Activated CD4-positive, alpha-beta T cell treated with anti-CD3 and anti-CD28 coated beads, Interleukin-2, amount 10 ng/mL, durations not matched to agents 7 days and 5 days (primary cell): ENCODE measurements around the gene RACGAP1. TPM values are rescaled to one million over a fixed set of nuclear protein-coding genes. Genes with fewer than 3 reads are reported as not detected.

Source experiments
- CTCF ChIA-PET: fragments of 350-600 bp; sonication (Branson Sonifier 250); formaldehyde crosslinking; loops from one replicate; lab custom pipeline; 2021; ENCODE audit warnings: antibody characterized with exemption; lab: Charles Lee
- POLR2A ChIA-PET: fragments of 350-600 bp; sonication (Branson Sonifier 250); formaldehyde crosslinking; loops from one replicate; lab custom pipeline; 2021; ENCODE audit warnings: antibody characterized with exemption; lab: Charles Lee
- DNase-seq: peaks from one replicate; pipeline ENCODE4 v3.0.0-alpha.2; 2020
- H3K27ac Mint-ChIP-seq: one replicate; pipeline ENCODE4 v1.8.0; 2021; ENCODE audit warnings: mild to moderate bottlenecking, moderate library complexity, mixed read lengths
- H3K27me3 Mint-ChIP-seq: one replicate; pipeline ENCODE4 v1.8.0; 2021; ENCODE audit warnings: mixed read lengths
- H3K36me3 Mint-ChIP-seq: one replicate; pipeline ENCODE4 v1.8.0; 2021; ENCODE audit warnings: low read depth, mixed read lengths
- H3K4me1 Mint-ChIP-seq: one replicate; pipeline ENCODE4 v1.8.0; 2021; ENCODE audit warnings: mixed read lengths
- H3K4me3 Mint-ChIP-seq: one replicate; pipeline ENCODE4 v1.8.0; 2021; ENCODE audit warnings: mild to moderate bottlenecking, moderate library complexity, mixed read lengths
- H3K9me3 Mint-ChIP-seq: one replicate; pipeline ENCODE4 v1.8.0; 2021; ENCODE audit warnings: mixed read lengths
- total RNA-seq, 2 experiments: library from RNA; stranded (reverse); gene quantifications; one replicate each; pipeline ENCODE4 v1.2.3, GENCODE V29; 2021

The RACGAP1 gene
- total RNA-seq, 2 experiments from 2014 or later: 177 to 183 TPM

- POLR2A ChIA-PET: interaction anchor here (0.6 kb wide), 1 partner anchor 34 kb away, joined by 12 read pairs; no protein-coding TSS in a partner anchor
- H3K9me3 Mint-ChIP-seq: no peaks in the 10 kb centered on the region
- peaks cover 44% of the 10 kb centered on the region for H3K36me3 Mint-ChIP-seq
- CTCF ChIA-PET: interaction anchor here (0.6 to 1.6 kb wide), 5 partner anchors 12 to 1385 kb away, joined by 3 to 6 read pairs (median 3); no protein-coding TSS in a partner anchor
- no peak overlapping the region for H3K4me3 Mint-ChIP-seq
- no peak overlapping the region for H3K27ac Mint-ChIP-seq
- no peaks in the 10 kb centered on the region for H3K27me3 Mint-ChIP-seq
- peaks cover 51% of the 10 kb centered on the region for H3K4me1 Mint-ChIP-seq
- no peak for DNase-seq
These were observed 7.1 kb downstream of the RACGAP1 start for GRCh38 chr12:50018154-50018553.

DNA sequence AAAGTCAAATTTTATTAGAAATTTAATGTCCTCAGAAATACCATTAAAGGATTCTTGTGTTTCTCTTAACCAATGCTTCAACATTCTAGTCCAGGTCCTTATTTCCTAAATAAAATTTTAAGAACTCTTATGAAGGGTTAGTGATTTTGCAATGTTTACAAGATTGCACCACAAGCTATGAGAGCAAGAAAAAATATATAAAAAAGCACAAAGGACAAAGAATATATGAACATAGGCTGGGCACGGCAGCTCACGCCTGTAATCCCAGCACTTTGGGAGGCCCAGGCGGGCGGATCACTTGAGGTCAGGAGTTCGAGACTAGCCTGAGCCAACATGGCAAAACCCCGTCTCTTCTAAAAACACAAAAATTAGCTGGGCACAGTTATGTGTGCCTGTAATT lies 7.7 kb downstream of the RACGAP1 start:
- H3K27me3 Mint-ChIP-seq: no peaks in the 10 kb centered on the region
- ChIA-PET CTCF (interaction anchor here (1.0 to 1.6 kb wide), 3 partner anchors 11 to 23 kb away, joined by 3 to 6 read pairs (median 3); no protein-coding TSS in a partner anchor), POLR2A (no interaction called here)
- DNase-seq: no peak
- no peak overlapping the region for H3K4me3 Mint-ChIP-seq
- H3K27ac Mint-ChIP-seq: no peak overlapping the region
- no peaks in the 10 kb centered on the region for H3K9me3 Mint-ChIP-seq
- peaks cover 45% of the 10 kb centered on the region for H3K4me1 Mint-ChIP-seq
- H3K36me3 Mint-ChIP-seq: peaks cover 39% of the 10 kb centered on the region

- POLR2A ChIA-PET: no interaction called here
- CTCF ChIA-PET: interaction anchor here (1.2 to 1.6 kb wide), 2 partner anchors 9 to 22 kb away, joined by 3 to 6 read pairs; partner anchors contain the start of gene RACGAP1
- Mint-ChIP-seq H3K27ac (no peak overlapping the region), H3K4me1 (peaks cover 39% of the 10 kb centered on the region), H3K9me3 (no peaks in the 10 kb centered on the region), H3K36me3 (peaks cover 35% of the 10 kb centered on the region), H3K27me3 (no peaks in the 10 kb centered on the region), H3K4me3 (no peak overlapping the region)
- no peak for DNase-seq
These were observed 8.5 kb downstream of the RACGAP1 start for GRCh38 chr12:50016501-50017475.

DNA sequence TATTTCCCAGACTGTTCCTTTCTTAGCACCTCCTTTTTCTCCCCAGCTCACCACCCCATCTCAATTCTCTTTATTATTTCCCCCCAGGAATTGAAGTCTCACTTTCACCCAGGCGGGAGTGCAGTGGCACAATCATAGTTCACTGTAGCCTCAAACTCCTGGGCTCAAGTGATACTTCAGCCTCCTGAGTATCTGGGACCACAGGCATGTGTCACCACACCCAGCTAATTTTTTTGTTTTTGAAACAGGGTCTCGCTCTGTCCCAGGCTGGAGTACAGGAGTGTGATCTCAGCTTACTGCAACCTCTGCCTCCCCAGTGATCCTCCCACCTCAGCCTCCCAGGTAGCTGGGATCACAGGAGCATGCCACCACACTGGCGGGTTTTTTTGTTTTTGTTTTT lies 11.0 kb downstream of the RACGAP1 start:
- Mint-ChIP-seq H3K27me3 (no peaks in the 10 kb centered on the region), H3K9me3 (no peaks in the 10 kb centered on the region), H3K27ac (no peak overlapping the region), H3K36me3 (peaks cover 40% of the 10 kb centered on the region), H3K4me1 (peaks cover 31% of the 10 kb centered on the region), H3K4me3 (no peak overlapping the region)
- POLR2A ChIA-PET: interaction anchor here (0.6 kb wide), 1 partner anchor 42 kb away, joined by 3 read pairs; no protein-coding TSS in a partner anchor
- CTCF ChIA-PET: interaction anchor here (0.5 to 2.8 kb wide), 8 partner anchors 20 to 436 kb away, joined by 3 to 11 read pairs (median 4); no protein-coding TSS in a partner anchor
- no peak for DNase-seq

DNA sequence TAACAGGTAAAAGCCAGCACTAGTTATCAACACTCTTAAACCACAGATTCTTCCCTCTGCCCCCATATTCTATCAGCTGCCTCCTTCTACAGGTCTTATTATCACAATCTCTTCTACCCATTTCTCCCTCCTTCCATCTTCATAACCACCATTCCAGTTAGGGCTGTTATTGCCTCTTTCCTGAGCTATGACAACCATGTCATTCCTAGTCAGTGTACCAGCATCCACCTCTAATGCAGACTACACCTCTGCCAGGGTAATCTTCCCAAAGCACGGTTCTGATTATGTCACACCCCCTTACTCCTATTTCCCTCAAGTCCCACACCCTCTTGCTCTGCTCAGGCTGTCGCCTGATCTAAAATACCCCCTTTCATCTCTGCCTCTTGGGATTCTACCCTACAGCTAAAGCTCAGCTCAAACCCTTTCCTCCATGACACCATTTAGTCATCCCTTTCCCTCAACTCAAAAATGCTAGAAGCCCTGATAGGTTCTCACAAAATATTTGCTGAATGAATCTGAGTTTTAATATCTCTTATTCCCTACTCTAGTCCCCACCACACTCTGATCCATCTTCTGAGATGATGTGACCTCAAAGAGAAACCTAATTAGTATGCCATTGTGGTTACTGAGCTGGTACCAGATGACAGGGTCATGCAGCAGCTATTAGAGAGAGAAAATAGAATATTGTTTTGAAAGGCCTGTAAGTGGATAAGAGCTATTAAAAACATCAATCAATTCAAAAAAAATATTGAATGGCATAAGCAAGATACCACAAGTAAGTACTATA lies 11.7 kb downstream of the RACGAP1 start:
- no peaks in the 10 kb centered on the region for H3K27me3 Mint-ChIP-seq
- ChIA-PET CTCF (interaction anchor here (0.7 to 2.8 kb wide), 8 partner anchors 19 to 68 kb away, joined by 3 to 11 read pairs (median 4); no protein-coding TSS in a partner anchor), POLR2A (interaction anchor here (0.6 kb wide), 2 partner anchors 15 to 41 kb away, joined by 3 to 5 read pairs; no protein-coding TSS in a partner anchor)
- H3K9me3 Mint-ChIP-seq: no peaks in the 10 kb centered on the region
- peaks cover 35% of the 10 kb centered on the region for H3K36me3 Mint-ChIP-seq
- DNase-seq: no peak
- peaks cover 26% of the 10 kb centered on the region for H3K4me1 Mint-ChIP-seq
- H3K4me3 Mint-ChIP-seq: no peak overlapping the region
- peak overlapping the region; percentile 6 for H3K27ac Mint-ChIP-seq

DNA sequence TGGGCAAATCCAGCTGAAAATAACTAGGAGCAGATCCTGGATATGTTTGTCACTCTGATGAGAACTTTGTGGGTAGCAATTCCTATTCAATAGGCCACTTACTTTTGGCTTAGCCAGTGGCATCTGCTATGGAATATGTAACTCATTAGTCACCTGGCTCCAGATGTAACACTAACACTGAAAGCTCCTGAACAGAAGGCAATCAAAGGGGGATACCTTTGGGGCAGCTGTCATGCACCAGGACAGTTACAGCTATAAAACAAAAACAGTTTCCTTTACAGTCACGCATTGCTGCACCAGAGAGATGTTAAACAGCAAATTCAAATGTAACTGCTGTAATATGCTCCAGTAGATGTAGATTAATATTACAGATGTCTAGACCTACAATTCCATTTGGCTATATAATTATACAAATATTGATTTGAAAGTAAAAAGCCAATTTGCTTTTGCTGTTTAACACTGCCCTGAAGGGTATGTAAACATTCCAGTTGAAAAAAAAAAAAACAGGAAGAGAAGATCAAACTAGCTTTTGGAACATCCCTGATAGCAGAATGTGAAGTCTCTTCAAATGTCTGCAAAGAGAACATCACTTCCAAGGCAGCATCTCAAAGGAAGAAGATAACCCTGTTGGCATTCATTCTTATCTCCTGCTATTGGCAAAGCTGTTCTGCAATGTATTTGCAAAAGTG lies 18.4 kb downstream of the RACGAP1 start:
- ChIA-PET POLR2A (interaction anchor here (1.0 kb wide), 1 partner anchor 53 kb away, joined by 5 read pairs; no protein-coding TSS in a partner anchor), CTCF (interaction anchor here (0.6 to 2.0 kb wide), 7 partner anchors 11 to 537 kb away, joined by 3 to 9 read pairs (median 3); partner anchors contain the start of gene AQP6)
- no peak for DNase-seq
- Mint-ChIP-seq H3K36me3 (peaks cover 46% of the 10 kb centered on the region), H3K27ac (no peak overlapping the region), H3K4me3 (no peak overlapping the region), H3K4me1 (peaks cover 11% of the 10 kb centered on the region), H3K9me3 (no peaks in the 10 kb centered on the region), H3K27me3 (no peaks in the 10 kb centered on the region)

DNA sequence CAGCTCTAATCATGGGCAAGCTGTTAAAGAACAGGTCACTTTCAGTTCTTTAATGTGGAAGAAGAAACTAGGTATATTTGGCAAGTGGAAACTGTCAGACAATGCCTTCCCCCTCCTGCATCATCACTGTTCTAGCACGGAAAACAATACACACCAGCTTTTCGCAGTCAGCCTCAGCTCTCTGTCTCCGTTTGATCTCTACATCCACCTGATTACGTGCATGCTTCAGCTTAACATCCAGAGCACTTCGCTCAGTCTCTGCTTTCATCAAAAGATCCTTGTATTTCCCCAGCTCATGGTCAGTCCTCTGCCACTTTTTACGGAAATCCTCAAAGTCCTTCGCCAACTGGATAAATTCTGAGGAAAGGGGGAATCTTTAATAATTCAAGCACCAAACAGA lies 19.0 kb downstream of the RACGAP1 start:
- Mint-ChIP-seq H3K27me3 (no peaks in the 10 kb centered on the region), H3K4me3 (no peak overlapping the region), H3K9me3 (no peaks in the 10 kb centered on the region), H3K27ac (peak overlapping the region; percentile 52), H3K4me1 (peaks cover 11% of the 10 kb centered on the region), H3K36me3 (peaks cover 50% of the 10 kb centered on the region)
- DNase-seq: no peak
- CTCF ChIA-PET: interaction anchor here (0.6 to 2.0 kb wide), 7 partner anchors 10 to 537 kb away, joined by 3 to 9 read pairs (median 3); partner anchors contain the start of gene AQP6
- POLR2A ChIA-PET: no interaction called here

DNA sequence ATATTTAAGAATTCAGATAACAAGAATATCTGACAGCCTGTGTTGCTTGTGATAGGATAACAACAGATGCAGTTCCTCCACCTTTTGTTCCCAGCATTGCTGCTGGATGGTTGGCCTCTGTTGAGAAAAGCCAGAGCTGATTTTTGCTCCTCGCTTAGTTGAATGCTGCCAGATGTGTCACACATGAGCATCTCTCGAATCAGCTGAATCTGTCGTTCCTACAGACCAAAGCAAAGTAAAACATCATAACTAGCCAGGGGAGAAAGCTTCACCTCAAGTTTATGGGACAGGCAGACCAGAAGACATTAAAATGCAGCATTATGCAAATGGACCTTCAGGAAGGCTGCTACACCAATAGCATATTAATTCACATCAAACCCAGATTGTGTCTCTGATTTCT lies 20.1 kb downstream of the RACGAP1 start:
- POLR2A ChIA-PET: no interaction called here
- no peaks in the 10 kb centered on the region for H3K27me3 Mint-ChIP-seq
- no peak for DNase-seq
- no peaks in the 10 kb centered on the region for H3K9me3 Mint-ChIP-seq
- CTCF ChIA-PET: interaction anchor here (1.2 to 2.0 kb wide), 2 partner anchors 38 to 39 kb away, joined by 4 to 9 read pairs; no protein-coding TSS in a partner anchor
- H3K4me1 Mint-ChIP-seq: peaks cover 11% of the 10 kb centered on the region
- H3K27ac Mint-ChIP-seq: no peak overlapping the region
- no peak overlapping the region for H3K4me3 Mint-ChIP-seq
- peaks cover 56% of the 10 kb centered on the region for H3K36me3 Mint-ChIP-seq

DNA sequence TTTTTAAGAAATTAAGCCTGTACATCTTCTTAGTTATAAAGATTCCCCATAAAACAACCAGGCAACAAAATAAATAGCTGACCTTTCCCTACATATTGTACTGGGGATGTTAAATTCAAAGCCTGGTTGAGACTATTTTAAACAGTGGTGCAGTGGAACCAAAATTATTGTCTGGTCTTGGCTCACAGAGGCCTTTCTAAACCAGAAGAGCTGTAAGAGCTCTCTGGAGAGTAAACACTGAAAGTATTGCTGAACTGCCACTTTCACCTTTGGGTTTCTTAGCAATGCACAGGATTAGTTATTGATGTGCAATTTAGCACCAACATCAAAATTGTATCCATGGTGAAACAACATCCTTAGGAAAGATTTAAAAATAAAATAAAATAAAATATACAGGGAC lies 20.6 kb downstream of the RACGAP1 start:
- Mint-ChIP-seq H3K36me3 (peaks cover 55% of the 10 kb centered on the region), H3K9me3 (no peaks in the 10 kb centered on the region), H3K27me3 (no peaks in the 10 kb centered on the region), H3K4me1 (peaks cover 10% of the 10 kb centered on the region), H3K4me3 (no peak overlapping the region), H3K27ac (no peak overlapping the region)
- DNase-seq: no peak
- POLR2A ChIA-PET: no interaction called here
- CTCF ChIA-PET: interaction anchor here (1.2 kb wide), 2 partner anchors 12 to 38 kb away, joined by 3 to 4 read pairs; no protein-coding TSS in a partner anchor

- no peak overlapping the region for H3K27ac Mint-ChIP-seq
- DNase-seq: no peak
- H3K9me3 Mint-ChIP-seq: no peaks in the 10 kb centered on the region
- ChIA-PET POLR2A (interaction anchor here (0.5 kb wide), 1 partner anchor 83 kb away, joined by 8 read pairs; no protein-coding TSS in a partner anchor), CTCF (interaction anchor here (1.1 to 1.5 kb wide), 3 partner anchors 11 to 37 kb away, joined by 3 to 5 read pairs (median 3); no protein-coding TSS in a partner anchor)
- H3K4me1 Mint-ChIP-seq: peaks cover 6% of the 10 kb centered on the region
- no peaks in the 10 kb centered on the region for H3K27me3 Mint-ChIP-seq
- peaks cover 61% of the 10 kb centered on the region for H3K36me3 Mint-ChIP-seq
- H3K4me3 Mint-ChIP-seq: no peak overlapping the region
These were observed 21.7 kb downstream of the RACGAP1 start for GRCh38 chr12:50003595-50003994.

- no peaks in the 10 kb centered on the region for H3K27me3 Mint-ChIP-seq
- POLR2A ChIA-PET: interaction anchor here (0.6 kb wide), 1 partner anchor 15 kb away, joined by 5 read pairs; no protein-coding TSS in a partner anchor
- H3K9me3 Mint-ChIP-seq: no peaks in the 10 kb centered on the region
- CTCF ChIA-PET: interaction anchor here (0.8 kb wide), 1 partner anchor 190 kb away, joined by 3 read pairs; no protein-coding TSS in a partner anchor
- no peak overlapping the region for H3K4me3 Mint-ChIP-seq
- peaks cover 61% of the 10 kb centered on the region for H3K36me3 Mint-ChIP-seq
- no peak overlapping the region for H3K27ac Mint-ChIP-seq
- H3K4me1 Mint-ChIP-seq: no peaks in the 10 kb centered on the region
- no peak for DNase-seq
These were observed 26.8 kb downstream of the RACGAP1 start for GRCh38 chr12:49998453-49998852.
